Measurements from ENCODE around the gene AAMP.

AAMP gene

GRCh38 chr2:218295029-218295428, 25.1 kb upstream of the AAMP start:
- Histone ChIP-seq H3K4me3 (ENCODE audit: low read depth, low read length) (no peak overlapping the region), H3K9me3 (ENCODE audit: control insufficient read depth, insufficient read depth, low read depth, low read length) (no peaks in the 10 kb centered on the region), H3K27ac (ENCODE audit: extremely low read depth, low read depth, low read length) (no peak overlapping the region), H3K36me3 (ENCODE audit: control insufficient read depth in 2 of 2, insufficient read depth in 1 of 2, low read length in 2 of 2) (no peaks in the 10 kb centered on the region), H3K4me1 (ENCODE audit: control insufficient read depth, insufficient read depth, low read length) (peaks cover 3% of the 10 kb centered on the region; the same call in 1 of the 2 replicates)
- CTCF ChIA-PET = interaction anchor here (0.6 to 8.8 kb wide), 7 partner anchors 10 to 269 kb away, joined by 4 to 89 read pairs (median 4); partner anchors contain the start of genes AAMP and PNKD
- POLR2A ChIA-PET = interaction anchor here (0.6 to 1.7 kb wide), 3 partner anchors 8 to 267 kb away, joined by 3 to 6 read pairs (median 6); no protein-coding TSS in a partner anchor
- no peak for TF ChIP-seq PATZ1 (tag by site-specific recombination; IDR thresholded peaks at IDR 0.05)
- TF ChIP-seq ZNF596 (tag by site-specific recombination; IDR thresholded peaks at IDR 0.05) = no peak
- TF ChIP-seq ZFP3 (tag by site-specific recombination; IDR thresholded peaks at IDR 0.05; ENCODE audit: low read depth) = no peak
- TF ChIP-seq ZNF391 (tag by site-specific recombination; IDR thresholded peaks at IDR 0.05; ENCODE audit: borderline replicate concordance, low read depth) = no peak
- no peak for TF ChIP-seq WT1 (tag by site-specific recombination; IDR thresholded peaks at IDR 0.05)
- no peak for TF ChIP-seq ZNF555 (tag by site-specific recombination; conservative IDR thresholded peaks at IDR 0.05)
- TF ChIP-seq PRDM10 (tag by site-specific recombination; IDR thresholded peaks at IDR 0.05) = no peak
- no peak for TF ChIP-seq ZNF146 (tag by site-specific recombination; IDR thresholded peaks at IDR 0.05)
- TF ChIP-seq ZNF280D (tag by site-specific recombination; IDR thresholded peaks at IDR 0.05) = no peak
- no peak for TF ChIP-seq ZNF660 (tag by site-specific recombination; IDR thresholded peaks at IDR 0.05)
- no peak for TF ChIP-seq PBX3 (CRISPR knock-in tag; IDR thresholded peaks at IDR 0.05)
- TF ChIP-seq ZBTB11 (tag by site-specific recombination; conservative IDR thresholded peaks at IDR 0.05; ENCODE audit: low read depth) = no peak
- no peak for TF ChIP-seq ZNF48 (tag by site-specific recombination; IDR thresholded peaks at IDR 0.05)
- no peak for TF ChIP-seq TSHZ1 (tag by site-specific recombination; IDR thresholded peaks at IDR 0.05; ENCODE audit: borderline replicate concordance)
- no peak for TF ChIP-seq FEZF1 (tag by site-specific recombination; IDR thresholded peaks at IDR 0.05)
- no peak for TF ChIP-seq ZNF26 (tag by site-specific recombination; IDR thresholded peaks at IDR 0.05)

Data from HEK293 (cell line).